ENCODE data around the gene CCDC40. TPM values are rescaled to one million over a fixed set of nuclear protein-coding genes. Genes with fewer than 3 reads are reported as not detected.

CCDC40 gene
- total RNA-seq, 2 donors from 2014 or later = 2.9 to 13.5 TPM

DNA sequence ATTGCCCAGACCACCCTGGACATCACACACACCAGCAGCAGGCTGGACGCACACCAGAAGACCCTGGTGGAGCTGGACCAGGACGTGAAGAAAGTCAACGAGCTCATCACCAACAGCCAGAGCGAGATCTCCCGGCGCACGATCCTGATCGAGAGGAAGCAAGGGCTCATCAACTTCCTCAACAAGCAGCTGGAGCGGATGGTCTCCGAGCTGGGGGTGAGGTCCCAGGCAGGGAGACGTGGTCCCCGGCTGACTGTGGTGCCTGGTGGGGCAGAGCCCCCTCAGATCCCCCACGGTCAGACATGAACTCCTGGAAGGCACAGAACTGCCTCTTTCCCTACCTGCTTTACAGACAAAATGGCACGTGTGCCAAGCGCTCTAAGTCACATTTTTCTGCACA is 48.3 kb downstream of the CCDC40 start:
- Histone ChIP-seq H3K9me3 (no peaks in the 10 kb centered on the region), H3K4me1 (peaks cover 6% of the 10 kb centered on the region), H3K4me3 (no peak overlapping the region), H3K27ac (no peak overlapping the region), H3K27me3 (no peaks in the 10 kb centered on the region), H3K36me3 (replicated peaks in 1 of 2; ENCODE audit: insufficient read depth in 1 of 2, low read depth in 2 of 2) (no peaks in the 10 kb centered on the region)
- WGBS, 2 donors = 88% methylated on average over 15 of the region's 15 CpGs; no CpG with 5 or more reads in 1 of the 2 donors
- ATAC-seq = no peak
- no peak for DNase-seq
- no peak for TF ChIP-seq POLR2A (IDR thresholded peaks at IDR 0.05)
- TF ChIP-seq, protein P1, sequence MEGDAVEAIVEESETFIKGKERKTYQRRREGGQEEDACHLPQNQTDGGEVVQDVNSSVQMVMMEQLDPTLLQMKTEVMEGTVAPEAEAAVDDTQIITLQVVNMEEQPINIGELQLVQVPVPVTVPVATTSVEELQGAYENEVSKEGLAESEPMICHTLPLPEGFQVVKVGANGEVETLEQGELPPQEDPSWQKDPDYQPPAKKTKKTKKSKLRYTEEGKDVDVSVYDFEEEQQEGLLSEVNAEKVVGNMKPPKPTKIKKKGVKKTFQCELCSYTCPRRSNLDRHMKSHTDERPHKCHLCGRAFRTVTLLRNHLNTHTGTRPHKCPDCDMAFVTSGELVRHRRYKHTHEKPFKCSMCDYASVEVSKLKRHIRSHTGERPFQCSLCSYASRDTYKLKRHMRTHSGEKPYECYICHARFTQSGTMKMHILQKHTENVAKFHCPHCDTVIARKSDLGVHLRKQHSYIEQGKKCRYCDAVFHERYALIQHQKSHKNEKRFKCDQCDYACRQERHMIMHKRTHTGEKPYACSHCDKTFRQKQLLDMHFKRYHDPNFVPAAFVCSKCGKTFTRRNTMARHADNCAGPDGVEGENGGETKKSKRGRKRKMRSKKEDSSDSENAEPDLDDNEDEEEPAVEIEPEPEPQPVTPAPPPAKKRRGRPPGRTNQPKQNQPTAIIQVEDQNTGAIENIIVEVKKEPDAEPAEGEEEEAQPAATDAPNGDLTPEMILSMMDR (IDR thresholded peaks at IDR 0.05) = no peak
- intact Hi-C loops (cut with DNase I) = no loop called here

DNA sequence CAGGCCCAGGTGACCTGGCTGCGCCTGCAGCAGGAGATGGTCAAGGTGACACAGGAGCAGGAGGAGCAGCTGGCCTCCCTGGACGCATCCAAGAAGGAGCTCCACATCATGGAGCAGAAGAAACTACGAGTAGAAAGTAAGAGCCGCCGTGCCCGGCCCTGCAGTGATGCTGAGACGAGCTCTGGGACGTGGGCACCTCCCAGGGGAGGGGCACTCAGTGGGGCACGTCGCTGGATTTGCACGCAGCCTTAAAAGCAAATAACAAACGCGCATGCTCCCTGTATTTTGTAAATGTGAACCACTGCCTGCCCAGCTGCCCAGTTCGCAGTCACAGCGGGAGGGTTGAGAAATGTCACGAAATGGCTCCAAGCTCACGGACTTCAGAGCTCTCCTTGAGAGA is 49.6 kb downstream of the CCDC40 start:
- intact Hi-C loops (cut with DNase I) = no loop called here

DNA sequence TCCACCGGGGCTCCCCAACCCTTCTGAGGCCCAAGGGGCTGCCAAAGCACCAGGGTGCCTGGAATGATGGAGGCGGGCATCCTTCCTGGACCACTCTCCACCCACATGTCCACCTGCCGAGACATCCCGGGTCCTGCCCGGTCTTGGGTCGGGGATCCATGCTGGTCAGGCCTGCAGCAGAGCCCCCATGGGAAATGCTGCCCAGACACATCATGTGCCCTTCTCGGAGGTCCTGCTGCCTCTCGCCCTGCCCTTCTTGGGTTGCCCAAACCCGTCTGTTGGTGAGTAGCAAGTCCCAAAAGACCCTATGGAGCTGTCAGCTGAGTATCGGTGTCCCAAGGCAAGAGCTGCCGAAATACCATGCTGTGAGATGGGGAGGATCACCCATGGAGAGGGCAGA is 50.2 kb downstream of the CCDC40 start:
- Histone ChIP-seq H3K27me3 (no peaks in the 10 kb centered on the region), H3K9me3 (no peaks in the 10 kb centered on the region), H3K4me1 (peaks cover 6% of the 10 kb centered on the region), H3K27ac (no peak overlapping the region), H3K4me3 (no peak overlapping the region), H3K36me3 (replicated peaks in 1 of 2; ENCODE audit: insufficient read depth in 1 of 2, low read depth in 2 of 2) (no peaks in the 10 kb centered on the region)
- intact Hi-C loops (cut with DNase I) = no loop called here
- DNase-seq (no peak), ATAC-seq (no peak)
- TF ChIP-seq POLR2A (IDR thresholded peaks at IDR 0.05) = no peak
- TF ChIP-seq, protein P1 (IDR thresholded peaks at IDR 0.05) = no peak
- WGBS, 2 donors = 80 to 84% methylated on average over 8 to 11 of the region's 11 CpGs

More for the DNA sequence above, 49.6 kb downstream of the CCDC40 start:
- WGBS, 2 donors = 82 to 85% methylated on average over 16 to 17 of the region's 17 CpGs
- no peaks in the 10 kb centered on the region for H3K27me3 ChIP-seq
- no peaks in the 10 kb centered on the region for H3K36me3 ChIP-seq (replicated peaks in 1 of 2; ENCODE audit: insufficient read depth in 1 of 2, low read depth in 2 of 2)
- TF ChIP-seq POLR2A (IDR thresholded peaks at IDR 0.05) = no peak
- TF ChIP-seq, protein P1 (IDR thresholded peaks at IDR 0.05) = no peak
- H3K4me1 ChIP-seq = peaks cover 6% of the 10 kb centered on the region
- DNase-seq (no peak), ATAC-seq (no peak)
- no peak overlapping the region for H3K4me3 ChIP-seq
- no peaks in the 10 kb centered on the region for H3K9me3 ChIP-seq
- no peak overlapping the region for H3K27ac ChIP-seq

DNA sequence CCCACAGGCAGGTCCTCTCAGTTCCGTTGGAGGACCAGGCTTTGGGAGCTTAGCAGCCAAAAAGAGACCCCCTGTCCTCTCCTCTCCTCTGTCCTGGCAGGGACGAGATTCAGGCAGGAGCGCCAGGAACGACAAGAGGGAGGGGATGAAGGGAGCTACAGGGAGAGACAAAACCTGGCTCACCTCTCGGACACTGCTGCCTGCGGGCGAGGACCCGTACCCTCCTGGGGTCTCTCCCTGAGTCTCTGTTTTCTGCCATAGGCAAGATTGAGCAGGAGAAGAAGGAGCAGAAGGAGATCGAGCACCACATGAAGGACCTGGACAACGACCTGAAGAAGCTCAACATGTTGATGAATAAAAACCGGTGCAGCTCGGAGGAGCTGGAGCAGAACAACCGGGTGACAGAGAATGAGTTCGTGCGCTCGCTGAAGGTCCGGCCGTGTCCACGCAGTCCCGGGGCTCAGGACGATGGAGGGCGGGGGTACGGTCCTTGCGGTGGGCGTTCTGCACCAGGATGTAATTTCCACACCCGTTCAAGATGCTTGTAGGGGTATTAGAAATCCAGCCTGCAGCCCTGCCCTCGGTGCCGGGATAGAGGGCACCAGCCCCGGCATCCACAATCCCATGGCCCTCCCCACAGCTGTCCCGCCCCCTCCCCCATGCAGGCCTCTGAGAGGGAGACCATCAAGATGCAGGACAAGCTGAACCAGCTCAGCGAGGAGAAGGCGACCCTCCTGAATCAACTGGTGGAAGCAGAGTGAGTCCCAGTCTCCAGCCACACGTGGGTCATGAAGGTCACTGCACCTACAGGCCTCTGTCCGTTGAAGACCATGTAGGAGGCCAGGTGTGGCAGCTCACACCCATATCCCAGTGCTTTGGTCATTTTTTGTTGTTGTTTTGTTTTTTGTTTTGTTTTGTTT is 51.2 kb downstream of the CCDC40 start:
- Histone ChIP-seq H3K36me3 (replicated peaks in 1 of 2; ENCODE audit: insufficient read depth in 1 of 2, low read depth in 2 of 2) (no peaks in the 10 kb centered on the region), H3K27ac (no peak overlapping the region), H3K27me3 (no peaks in the 10 kb centered on the region), H3K4me3 (no peak overlapping the region), H3K9me3 (no peaks in the 10 kb centered on the region), H3K4me1 (peaks cover 3% of the 10 kb centered on the region)
- TF ChIP-seq, protein P1 (IDR thresholded peaks at IDR 0.05) = no peak
- no peak for TF ChIP-seq POLR2A (IDR thresholded peaks at IDR 0.05)
- ATAC-seq (no peak), DNase-seq (no peak)
- 76 to 79% methylated on average over 32 to 34 of the region's 34 CpGs for WGBS, 2 donors
- intact Hi-C loops (cut with DNase I) = no loop called here

All from body of pancreas (tissue), 4 donors.